ENCODE results near the gene CTSG.
"Not testable (repeated sequence)": the region's sequence is repeated elsewhere in the genome, so short reads cannot be mapped to it uniquely, and the experiment has no call there.

GRCh38 chr14:24584402-24584801 lies 8.4 kb upstream of the CTSG start:
- TF ChIP-seq POLR2A, CTCF (IDR thresholded peaks at IDR 0.05): not testable (repeated sequence)
